ENCODE results near the gene DUS2. TPM values are rescaled to one million over a fixed set of nuclear protein-coding genes. Genes with fewer than 3 reads are reported as not detected.
A peak's percentile ranks its signal among the peaks of the same experiment; 100 is the strongest.

The DUS2 gene
- total and polyA plus RNA-seq, 9 of the 15 experiments (the other 6 are each of a cell fraction or from before 2014, with no cell fraction given) = 5.8 to 22.5 (median 20.6) TPM

DNA sequence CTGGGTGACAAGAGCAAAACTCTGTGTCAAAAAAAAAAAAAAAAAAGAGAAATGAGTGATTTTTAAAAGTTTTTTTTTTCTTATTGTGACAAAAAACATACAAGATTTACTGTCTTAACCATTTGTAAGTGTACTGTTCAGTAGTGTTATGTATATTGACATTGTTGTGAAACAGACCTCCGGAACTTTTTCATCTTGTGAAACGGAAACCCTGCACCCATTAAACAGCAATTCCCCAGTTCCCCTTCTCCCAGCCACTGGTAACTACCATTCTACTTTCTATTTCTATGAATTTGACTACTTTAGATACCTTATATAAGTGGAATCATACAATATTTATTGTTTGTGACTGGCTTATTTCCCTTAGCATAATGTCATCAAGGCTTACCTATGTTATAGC is 18.7 kb downstream of the DUS2 start:
- BruUV-seq (replicated peaks) = no TSS peak
- DNase-seq (ENCODE audit: extremely low read depth in 1 of 4, low spot score in 3 of 4) (no peak), ATAC-seq (no peak), FAIRE-seq (peak; percentile 37)
- no peak overlapping the region for H2AFZ ChIP-seq (ENCODE audit: low read depth, low read length)
- intact Hi-C loops (cut with micrococcal nuclease) (loop anchor here (5.0 to 10.0 kb wide), 4 partner anchors 104 to 369 kb away; partner anchors contain the start of genes NRN1L and PSMB10), in situ Hi-C loops (cut with MboI) (loop anchor here (10.0 kb wide), 2 partner anchors 227 to 367 kb away; no protein-coding TSS in a partner anchor)
- ChIA-PET CTCF (ENCODE audit: low intra/inter-chr PET ratio) (interaction anchor here (1.6 to 2.0 kb wide), 2 partner anchors 48 to 188 kb away, joined by 4 to 16 read pairs; no protein-coding TSS in a partner anchor), POLR2A (interaction anchor here (0.8 to 1.0 kb wide), 3 partner anchors 8 to 73 kb away, joined by 4 to 5 read pairs (median 4); partner anchors contain the start of gene SLC12A4)
- no peaks in the 10 kb centered on the region for H3K9me1 ChIP-seq (ENCODE audit: control insufficient read depth, insufficient read depth, low read length)
- H3K27me3 ChIP-seq (ENCODE audit: control insufficient read depth in 2 of 2, insufficient read depth in 2 of 2, low read length in 2 of 2) = no peaks in the 10 kb centered on the region
- no peaks in the 10 kb centered on the region for H4K20me1 ChIP-seq (replicated peaks; ENCODE audit: control insufficient read depth, insufficient read depth, low read length)
- H3K4me3 ChIP-seq = no peak overlapping the region
- H3K36me3 ChIP-seq (ENCODE audit: control insufficient read depth, insufficient read depth, low read length) = peaks cover 33% of the 10 kb centered on the region; the same call in 2 of the 3 replicates
- H3K4me1 ChIP-seq (replicated peaks in 1 of 2; ENCODE audit: control insufficient read depth in 2 of 2, insufficient read depth in 2 of 2, low read length in 2 of 2) = peaks cover 0 to 2% of the 10 kb centered on the region in 2 experiments; a peak in 2 of 5 replicates
- TF ChIP-seq ZNF282 (CRISPR knock-in tag; IDR thresholded peaks at IDR 0.05) (no peak), PCBP1 (IDR thresholded peaks at IDR 0.05; ENCODE audit: low read depth, low read length, poor library complexity, severe bottlenecking) (no peak), FOXJ3 (CRISPR knock-in tag; IDR thresholded peaks at IDR 0.05) (no peak), GTF2E2 (tag; IDR thresholded peaks at IDR 0.05) (no peak)
- TF ChIP-seq, protein P1, sequence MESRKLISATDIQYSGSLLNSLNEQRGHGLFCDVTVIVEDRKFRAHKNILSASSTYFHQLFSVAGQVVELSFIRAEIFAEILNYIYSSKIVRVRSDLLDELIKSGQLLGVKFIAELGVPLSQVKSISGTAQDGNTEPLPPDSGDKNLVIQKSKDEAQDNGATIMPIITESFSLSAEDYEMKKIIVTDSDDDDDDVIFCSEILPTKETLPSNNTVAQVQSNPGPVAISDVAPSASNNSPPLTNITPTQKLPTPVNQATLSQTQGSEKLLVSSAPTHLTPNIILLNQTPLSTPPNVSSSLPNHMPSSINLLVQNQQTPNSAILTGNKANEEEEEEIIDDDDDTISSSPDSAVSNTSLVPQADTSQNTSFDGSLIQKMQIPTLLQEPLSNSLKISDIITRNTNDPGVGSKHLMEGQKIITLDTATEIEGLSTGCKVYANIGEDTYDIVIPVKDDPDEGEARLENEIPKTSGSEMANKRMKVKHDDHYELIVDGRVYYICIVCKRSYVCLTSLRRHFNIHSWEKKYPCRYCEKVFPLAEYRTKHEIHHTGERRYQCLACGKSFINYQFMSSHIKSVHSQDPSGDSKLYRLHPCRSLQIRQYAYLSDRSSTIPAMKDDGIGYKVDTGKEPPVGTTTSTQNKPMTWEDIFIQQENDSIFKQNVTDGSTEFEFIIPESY (CRISPR knock-in tag; IDR thresholded peaks at IDR 0.05) = no peak
- TF ChIP-seq, protein P2, sequence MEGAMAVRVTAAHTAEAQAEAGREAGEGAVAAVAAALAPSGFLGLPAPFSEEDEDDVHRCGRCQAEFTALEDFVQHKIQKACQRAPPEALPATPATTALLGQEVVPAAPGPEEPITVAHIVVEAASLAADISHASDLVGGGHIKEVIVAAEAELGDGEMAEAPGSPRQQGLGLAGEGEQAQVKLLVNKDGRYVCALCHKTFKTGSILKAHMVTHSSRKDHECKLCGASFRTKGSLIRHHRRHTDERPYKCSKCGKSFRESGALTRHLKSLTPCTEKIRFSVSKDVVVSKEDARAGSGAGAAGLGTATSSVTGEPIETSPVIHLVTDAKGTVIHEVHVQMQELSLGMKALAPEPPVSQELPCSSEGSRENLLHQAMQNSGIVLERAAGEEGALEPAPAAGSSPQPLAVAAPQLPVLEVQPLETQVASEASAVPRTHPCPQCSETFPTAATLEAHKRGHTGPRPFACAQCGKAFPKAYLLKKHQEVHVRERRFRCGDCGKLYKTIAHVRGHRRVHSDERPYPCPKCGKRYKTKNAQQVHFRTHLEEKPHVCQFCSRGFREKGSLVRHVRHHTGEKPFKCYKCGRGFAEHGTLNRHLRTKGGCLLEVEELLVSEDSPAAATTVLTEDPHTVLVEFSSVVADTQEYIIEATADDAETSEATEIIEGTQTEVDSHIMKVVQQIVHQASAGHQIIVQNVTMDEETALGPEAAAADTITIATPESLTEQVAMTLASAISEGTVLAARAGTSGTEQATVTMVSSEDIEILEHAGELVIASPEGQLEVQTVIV (CRISPR knock-in tag; IDR thresholded peaks at IDR 0.05; ENCODE audit: borderline replicate concordance) = no peak
- H3K27ac ChIP-seq (ENCODE audit: extremely low read depth, low read depth, low read length) = no peak overlapping the region
- H3K9ac ChIP-seq (ENCODE audit: insufficient read depth in 1 of 2, low read depth in 2 of 2, low read length in 2 of 2) = no peak overlapping the region
- no peak overlapping the region for H3K4me2 ChIP-seq (ENCODE audit: insufficient read depth, low read length)
- H3K9me3 ChIP-seq (replicated peaks; ENCODE audit: control insufficient read depth, insufficient read depth, low read depth, low read length) = no peaks in the 10 kb centered on the region
- 85% methylated on average over 2 of the region's 2 CpGs for WGBS (ENCODE audit: insufficient coverage, low coverage, missing lambda C conversion rate)
- H3K79me2 ChIP-seq (ENCODE audit: control insufficient read depth, insufficient read depth, low read length) = no peaks in the 10 kb centered on the region
